HG03066 (cell line): ENCODE data around the gene C2orf92.

Experiments
- ATAC-seq: cut with Tn5 transposase; IDR thresholded peaks from one replicate; pipeline ENCODE4 v1.9.1; 2021; ENCODE audit warnings: low read depth; ENCODE audit not compliant: unreplicated experiment

The C2orf92 gene

GRCh38 chr2:97712693-97713295 is 43.3 kb downstream of the C2orf92 start:
- ATAC-seq, result no peak

GRCh38 chr2:97713296-97714083 is 44.0 kb downstream of the C2orf92 start, which contains the start of gene ZAP70:
Gene ZAP70, plus strand, starts transcription at chr2:97713576. Its CDS starts 10,461 bp downstream, at chr2:97724037.
- ATAC-seq, result no peak

DNA sequence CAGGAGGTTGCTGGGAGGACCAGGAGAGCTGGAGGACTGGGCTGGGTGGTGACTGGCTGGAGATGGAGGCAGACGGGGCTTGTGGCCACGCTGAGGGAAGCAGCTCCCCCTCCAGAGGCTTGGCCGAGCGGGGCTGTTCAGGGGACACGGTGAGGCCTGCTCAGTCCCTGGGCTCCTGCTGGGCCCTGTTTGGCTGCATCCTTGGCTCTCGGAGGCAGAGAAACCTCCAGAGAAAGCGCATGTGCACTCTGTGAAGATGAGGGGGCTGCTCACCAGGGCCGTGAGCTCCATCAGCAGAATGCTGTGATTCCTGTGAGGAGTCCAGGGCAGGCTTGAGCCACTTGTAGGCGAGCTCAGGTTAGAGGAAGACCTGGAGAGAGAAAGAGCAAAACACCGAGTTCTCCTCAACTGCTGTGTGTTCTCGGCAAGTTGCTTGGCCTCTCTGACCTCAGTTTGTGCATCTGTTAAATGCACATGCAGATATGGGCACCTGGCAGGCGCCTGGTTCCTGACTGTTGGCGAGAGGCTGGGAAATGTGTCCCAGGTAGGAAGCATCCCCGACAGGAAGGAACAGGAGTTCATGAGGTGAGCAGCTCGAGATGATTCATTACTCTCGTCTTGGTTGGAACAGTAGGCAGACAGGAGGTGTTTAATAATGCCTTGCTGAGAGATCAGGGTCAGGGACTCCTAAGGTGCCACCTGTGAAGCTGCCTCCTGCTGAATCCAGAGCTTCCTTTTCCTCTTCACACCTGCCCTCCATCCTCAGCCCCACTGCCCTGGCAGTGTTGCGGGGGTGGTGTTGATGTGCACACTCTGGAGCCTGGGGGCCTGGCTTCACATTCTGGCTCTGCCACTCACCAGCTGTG is 44.8 kb downstream of the C2orf92 start:
- ATAC-seq, result no peak

DNA sequence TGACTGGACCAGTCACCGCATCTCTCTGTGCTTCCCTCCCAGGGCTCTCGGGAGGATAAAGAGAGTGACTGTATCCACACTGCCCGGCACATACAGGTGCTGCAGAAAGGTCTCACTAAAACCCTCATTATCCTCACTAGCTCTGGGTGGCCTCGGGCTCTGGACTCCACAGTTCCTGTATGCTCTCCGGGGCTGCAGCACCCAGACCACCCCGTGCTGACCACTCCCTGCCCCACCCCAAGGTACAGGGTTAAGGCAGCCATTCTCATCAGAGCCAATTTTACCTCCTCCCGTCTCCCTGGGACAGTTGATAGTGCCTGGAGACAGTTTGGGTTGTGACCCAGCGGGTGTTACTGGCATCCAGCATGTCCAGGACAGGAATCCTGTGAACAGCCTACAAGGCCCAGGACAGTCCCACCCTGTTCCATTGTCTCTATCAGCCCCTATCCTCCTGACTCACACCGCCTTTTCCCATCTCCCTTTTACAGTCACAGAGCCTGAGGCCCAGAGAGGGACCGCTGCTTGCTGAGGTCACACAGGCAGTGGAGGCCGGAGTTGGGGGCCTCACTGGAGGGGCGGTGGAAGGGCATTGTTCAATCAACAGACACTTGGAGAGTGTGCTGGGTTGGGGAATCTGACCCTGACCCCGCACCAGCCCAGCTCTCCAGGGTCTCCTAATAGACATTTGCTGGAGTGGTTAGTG is 45.6 kb downstream of the C2orf92 start:
- no peak for ATAC-seq

- no peak for ATAC-seq
Observed at GRCh38 chr2:97715951-97716694, 46.6 kb downstream of the C2orf92 start.

- ATAC-seq, result no peak
Observed at GRCh38 chr2:97716695-97717612, 47.4 kb downstream of the C2orf92 start.

- ATAC-seq, result no peak
Observed at GRCh38 chr2:97717613-97717995, 48.1 kb downstream of the C2orf92 start.

- ATAC-seq, result peak; percentile 73
Observed at GRCh38 chr2:97718051-97718882, 48.8 kb downstream of the C2orf92 start.

- peak; percentile 27 for ATAC-seq
Observed at GRCh38 chr2:97718942-97719341, 49.4 kb downstream of the C2orf92 start.

GRCh38 chr2:97719362-97720155 is 50.0 kb downstream of the C2orf92 start:
- no peak for ATAC-seq

DNA sequence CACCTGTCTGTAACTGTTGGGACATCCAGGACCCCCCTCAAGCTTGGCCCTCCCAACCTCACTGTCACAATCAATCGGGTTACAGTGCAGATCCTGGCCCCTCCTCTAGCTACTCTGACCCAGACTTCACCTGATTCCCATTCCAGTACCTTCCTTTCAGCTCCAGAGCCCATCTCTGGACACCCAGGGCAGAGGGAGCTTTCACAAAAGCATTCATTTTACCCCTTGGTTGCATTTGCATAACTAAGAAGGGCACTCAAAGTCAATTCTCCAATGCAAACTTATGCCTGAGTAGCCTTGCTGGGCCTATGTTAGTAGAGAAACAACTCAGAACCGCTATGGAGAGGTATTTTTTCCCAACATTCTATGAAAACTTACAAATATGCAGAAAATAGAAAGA is 51.2 kb downstream of the C2orf92 start:
- ATAC-seq, result no peak

DNA sequence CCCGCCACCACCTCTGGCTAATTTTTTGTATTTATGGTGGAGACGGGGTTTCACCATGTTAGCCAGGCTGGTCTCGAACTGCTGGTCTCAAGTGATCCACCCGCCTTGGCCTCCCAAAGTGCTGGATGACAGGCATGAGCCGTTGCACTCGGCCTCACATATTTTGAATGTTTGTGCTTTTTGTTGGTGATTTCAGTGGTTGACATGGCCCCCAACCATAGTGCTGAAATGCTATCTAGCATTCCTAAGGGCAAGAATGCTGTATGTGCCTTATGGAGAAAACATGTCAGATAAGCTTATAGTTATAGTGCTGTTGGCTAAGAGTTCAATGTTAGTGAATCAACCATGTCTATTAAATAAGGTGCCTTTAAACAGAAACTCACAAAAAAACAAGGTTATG is 52.7 kb downstream of the C2orf92 start:
- no peak for ATAC-seq

DNA sequence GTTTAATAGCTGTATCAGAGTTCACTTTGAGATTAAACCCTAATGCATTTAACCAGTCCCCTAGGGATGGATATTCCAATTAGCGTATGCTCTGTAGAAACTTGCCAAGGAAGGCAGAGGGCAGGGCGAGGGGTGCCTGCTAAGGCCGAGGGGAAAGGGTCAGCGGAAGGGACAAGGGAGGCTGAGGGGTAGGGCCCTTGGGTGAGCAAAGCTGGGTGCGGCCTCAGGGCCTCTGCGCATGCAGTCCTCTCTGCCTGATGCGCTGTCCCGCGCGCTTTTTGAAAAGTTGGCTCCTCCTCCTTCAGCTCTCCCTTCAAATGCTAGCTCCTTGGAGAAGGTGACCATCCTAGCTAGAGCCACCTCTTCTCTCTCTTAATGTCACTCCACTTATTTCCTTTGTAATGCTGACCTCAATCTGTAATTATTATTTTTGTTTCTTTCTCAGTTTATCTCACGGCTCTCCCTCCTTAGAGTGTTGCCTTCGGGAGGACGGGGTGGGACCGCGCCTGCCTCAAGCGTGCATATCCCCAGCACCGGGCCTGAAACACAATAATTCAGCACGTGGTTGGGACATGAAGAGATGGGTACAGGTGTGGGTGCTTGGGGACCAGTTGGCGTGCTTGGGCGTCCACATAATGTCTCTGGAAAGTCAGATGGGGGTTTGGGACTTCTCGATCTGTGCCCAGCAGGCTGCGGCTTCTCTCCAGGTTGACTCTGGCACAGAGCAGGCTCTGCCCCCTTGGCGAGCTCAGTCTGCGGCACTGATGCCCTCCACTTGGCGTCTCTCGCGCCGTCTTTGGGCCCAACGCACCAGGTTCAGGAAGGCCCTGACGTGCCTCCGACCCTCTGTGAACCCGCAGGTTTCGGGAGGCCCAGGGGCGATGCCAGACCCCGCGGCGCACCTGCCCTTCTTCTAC is 53.9 kb downstream of the C2orf92 start:
- ATAC-seq, result no peak

GRCh38 chr2:97724073-97724410 is 54.5 kb downstream of the C2orf92 start:
- no peak for ATAC-seq

- no peak for ATAC-seq
Observed at GRCh38 chr2:97724501-97724900, 55.0 kb downstream of the C2orf92 start.

GRCh38 chr2:97724946-97725688 is 55.6 kb downstream of the C2orf92 start:
- ATAC-seq, result no peak
